NCI-H2196 (cell line): ENCODE measurements around the gene KCNK3.

Source experiments
- DNase-seq: peaks from one replicate; lab custom pipeline; 2025; ENCODE audit not compliant: unreplicated experiment; lab: John Stamatoyannopoulos, UW

The KCNK3 gene

DNA sequence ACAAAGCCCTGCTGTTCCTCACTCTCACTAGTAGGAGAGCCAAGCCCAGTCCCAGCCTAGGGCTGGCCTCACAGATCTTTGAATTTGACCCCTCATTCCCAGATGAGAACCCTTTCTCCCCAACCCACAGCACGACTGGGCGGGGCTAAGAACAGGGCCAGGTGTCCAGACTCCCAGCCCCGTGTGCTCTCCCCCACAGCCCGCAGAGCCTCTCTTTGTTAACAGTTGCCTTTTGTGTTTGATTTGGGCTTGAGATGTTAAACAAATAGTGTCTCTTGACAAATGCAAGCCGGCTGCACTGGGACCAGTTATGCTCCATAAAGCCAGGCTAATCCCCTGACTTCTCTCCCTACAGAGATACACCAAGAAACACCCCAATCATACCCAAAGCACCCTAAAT is 4.7 kb upstream of the KCNK3 start:
- peak; percentile 91 for DNase-seq

- DNase-seq = no peak
These were observed 1.4 kb upstream of the KCNK3 start for GRCh38 chr2:26691161-26691560.

DNA sequence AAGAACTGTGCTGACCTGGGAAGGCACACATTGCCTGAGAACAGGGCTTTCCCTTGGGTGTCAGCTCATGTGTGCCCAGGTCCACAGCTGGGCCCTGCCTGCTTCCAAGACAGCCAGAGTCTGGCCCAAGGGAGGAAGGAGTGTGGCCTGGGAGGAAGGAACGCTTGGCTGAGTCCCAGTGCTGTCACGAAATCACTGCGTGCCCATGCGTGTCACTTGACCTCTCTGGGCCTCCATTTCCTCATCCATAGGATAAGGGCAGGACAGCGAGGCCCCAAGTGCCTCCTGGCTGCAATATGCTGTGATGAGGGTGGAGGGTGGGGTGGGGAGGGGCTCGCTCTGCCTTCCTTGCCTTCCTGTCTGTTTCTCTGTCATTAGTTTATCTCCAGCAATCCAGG is 642 bp upstream of the KCNK3 start:
- DNase-seq = no peak

DNA sequence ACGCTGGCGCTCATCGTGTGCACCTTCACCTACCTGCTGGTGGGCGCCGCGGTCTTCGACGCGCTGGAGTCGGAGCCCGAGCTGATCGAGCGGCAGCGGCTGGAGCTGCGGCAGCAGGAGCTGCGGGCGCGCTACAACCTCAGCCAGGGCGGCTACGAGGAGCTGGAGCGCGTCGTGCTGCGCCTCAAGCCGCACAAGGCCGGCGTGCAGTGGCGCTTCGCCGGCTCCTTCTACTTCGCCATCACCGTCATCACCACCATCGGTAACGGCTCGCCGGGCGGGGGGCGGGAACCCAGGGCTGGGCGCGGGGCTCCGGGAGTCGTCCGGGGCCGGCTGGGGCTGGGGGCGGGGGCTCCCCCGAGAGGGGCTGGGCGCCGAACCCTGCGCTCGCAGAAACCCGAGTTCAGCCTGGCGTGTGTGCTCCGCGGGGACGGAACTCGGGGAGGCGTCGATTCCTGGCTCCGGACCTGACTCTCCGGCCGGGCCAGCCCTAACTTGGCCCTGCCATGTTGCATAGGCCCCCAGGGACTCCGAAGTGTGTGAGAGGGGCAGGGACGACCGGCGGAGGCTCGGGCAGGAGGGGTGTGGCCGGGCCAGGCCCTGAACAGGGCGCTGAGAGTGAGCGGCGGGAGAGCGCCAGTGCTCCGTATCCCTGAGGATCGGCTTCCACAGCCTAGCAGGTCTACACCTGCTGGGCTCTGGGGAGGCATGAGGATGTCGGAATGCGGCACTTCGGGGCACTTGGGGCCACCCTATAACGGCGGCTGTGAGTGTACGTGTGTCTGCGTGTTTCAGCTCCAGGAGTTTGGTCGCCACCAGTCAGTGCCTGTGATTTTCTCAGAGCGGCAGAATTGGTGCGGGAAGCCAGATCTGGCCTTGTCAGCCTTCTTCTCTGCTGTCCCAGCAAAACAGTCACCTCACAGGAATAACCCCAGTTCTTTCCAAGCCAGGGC is 651 bp downstream of the KCNK3 start:
- peak; percentile 35 for DNase-seq

- no peak for DNase-seq
These were observed 1.5 kb downstream of the KCNK3 start for GRCh38 chr2:26694001-26694400.

GRCh38 chr2:26696351-26696816 is 3.9 kb downstream of the KCNK3 start:
- peak; percentile 17 for DNase-seq

- DNase-seq = no peak
These were observed 4.9 kb downstream of the KCNK3 start for GRCh38 chr2:26697425-26697824.

GRCh38 chr2:26699295-26699694 is 6.8 kb downstream of the KCNK3 start:
- DNase-seq = no peak

- no peak for DNase-seq
These were observed 7.6 kb downstream of the KCNK3 start for GRCh38 chr2:26700078-26700477.

DNA sequence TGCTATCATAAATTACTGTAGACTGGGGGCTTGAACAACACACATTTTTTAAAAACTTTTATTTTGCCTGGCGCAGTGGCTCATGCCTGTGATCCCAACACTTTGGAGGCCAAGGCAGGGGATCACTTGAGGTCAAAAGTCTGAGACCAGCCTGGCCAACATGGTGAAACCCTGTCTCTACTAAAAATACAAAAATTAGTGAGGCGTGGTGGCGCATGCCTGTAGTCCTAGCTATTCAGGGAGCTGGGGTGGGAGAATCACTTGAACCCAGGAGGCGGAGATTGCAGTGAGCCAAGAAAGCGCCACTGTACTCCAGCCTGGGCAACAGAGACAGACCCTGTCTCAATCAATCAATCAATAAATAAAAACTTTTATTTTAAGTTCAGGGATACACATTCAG is 9.1 kb downstream of the KCNK3 start:
- DNase-seq = no peak

GRCh38 chr2:26702025-26702424 is 9.5 kb downstream of the KCNK3 start:
- no peak for DNase-seq

DNA sequence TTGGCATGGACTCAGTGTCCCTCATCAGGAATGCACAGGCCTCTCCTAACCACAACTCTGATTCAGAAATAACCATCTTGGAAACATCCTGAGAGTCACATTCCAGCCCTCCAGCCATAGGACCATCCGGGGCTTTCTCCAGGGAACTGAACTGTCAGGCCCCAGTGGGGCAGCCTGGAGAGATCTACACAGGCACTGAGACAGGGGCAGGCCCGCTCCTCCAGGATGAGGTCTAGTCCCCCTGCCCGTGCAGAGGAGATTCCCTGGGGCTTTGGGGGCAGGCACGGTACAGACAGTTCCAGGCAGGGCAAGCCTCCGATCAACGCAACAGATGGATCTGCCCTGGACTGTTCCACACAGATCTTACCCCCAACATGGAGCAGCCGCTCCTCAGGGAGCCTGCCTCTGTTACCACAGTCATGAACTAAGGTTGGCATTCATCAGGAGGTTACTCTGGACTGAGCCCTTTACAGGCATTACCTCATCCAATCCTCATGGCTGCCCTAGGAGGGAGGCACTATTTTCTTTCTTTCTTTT is 12.0 kb downstream of the KCNK3 start:
- DNase-seq = no peak

DNA sequence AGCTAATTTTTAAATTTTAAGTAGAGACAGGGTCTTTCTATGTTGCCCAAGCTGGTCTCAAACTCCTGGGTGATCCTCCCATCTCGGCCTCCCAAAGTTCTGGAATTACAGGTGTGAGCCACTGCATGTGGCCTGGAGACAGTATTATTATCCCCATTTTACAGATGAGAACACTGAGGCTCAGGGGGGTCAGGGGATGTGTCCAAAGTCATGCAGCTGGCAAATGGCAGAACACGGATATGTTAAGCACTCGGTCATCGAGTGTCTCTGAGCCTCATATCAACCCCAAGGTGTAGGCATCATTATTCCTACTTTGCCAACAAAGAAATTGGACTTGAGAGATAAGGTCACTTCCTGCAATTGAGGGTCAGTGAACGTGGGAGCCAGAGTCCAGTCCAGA is 12.6 kb downstream of the KCNK3 start:
- no peak for DNase-seq

DNA sequence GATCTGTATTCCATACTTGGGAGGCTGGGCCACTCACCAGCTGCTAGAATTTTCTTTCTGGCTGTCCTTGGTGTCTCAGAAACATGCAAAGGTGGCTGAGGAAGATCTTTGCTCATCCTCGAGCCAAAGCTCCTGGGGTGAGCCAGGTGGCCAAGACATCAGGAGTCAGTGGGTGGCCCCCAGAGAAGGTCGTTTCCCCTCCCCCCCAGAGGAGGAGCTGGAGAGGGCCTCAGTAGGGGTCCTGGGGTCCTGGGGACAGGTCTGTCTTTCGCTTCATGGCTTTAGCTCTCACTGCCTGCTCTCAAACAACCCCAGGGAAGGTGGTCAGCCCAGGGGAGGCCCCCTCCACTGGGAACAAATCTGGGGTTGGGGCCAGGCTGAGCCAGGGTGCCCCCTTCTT is 13.6 kb downstream of the KCNK3 start:
- DNase-seq = no peak

- no peak for DNase-seq
These were observed 14.3 kb downstream of the KCNK3 start for GRCh38 chr2:26706616-26707473.

DNA sequence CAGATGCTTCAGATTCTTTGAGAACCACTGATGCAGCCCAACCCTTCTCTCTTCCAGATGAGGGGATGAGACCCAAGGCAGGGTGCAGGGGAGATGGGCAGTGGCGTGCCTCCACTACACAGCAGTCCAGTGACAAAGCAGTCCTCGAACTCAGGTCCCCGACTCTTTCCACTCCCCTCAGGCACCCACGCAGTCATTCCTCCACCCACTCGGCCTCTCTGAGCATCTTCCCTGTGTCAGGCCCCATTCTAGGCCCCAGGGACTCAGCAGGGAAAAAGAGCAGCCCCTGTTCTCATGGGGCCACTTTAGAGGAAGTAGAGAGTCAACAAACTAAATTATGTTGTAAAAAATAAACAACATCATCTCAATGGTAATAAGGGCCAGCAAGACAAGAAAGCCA is 15.2 kb downstream of the KCNK3 start:
- DNase-seq = no peak

GRCh38 chr2:26708457-26708856 is 15.9 kb downstream of the KCNK3 start:
- no peak for DNase-seq

DNA sequence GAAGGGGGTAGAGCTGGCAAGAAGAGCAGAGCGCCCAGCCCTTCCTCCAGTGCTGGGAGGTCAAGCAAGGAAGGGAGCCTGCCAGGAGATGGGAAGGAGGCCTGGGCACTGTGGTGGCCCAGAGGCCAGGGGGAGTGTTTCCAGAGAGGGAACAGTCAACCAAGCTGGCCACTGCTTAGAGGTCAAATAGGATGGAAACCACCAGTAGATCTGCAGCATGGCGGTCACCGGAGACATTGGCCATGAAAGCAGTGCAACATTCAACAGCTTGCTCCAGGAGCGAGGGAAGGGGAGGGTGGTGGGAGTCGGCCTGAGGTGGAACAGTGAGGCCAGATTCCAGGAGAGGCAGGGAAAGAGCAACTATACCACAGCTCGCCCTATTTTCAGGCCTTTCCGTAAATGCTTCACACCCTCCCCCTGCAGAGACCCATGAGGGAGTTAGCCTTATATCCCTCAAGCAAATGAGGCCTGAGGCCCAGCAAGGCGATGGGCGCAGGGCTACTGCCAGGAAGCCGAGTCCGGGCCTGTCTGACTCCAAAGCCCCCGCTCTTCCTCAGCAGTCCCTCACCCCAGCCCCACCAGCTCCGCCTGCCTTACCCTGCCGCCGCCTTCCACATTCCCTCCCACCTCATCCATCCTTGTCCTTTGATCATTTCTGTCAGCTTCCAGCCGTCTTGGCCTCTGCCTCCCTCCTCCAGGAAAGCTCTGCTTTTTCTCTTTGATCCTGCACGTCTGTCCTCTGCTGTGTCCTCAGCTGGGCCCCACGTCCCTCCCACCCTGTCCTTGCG is 17.0 kb downstream of the KCNK3 start:
- DNase-seq = no peak

- DNase-seq = no peak
These were observed 17.6 kb downstream of the KCNK3 start for GRCh38 chr2:26710145-26710544.

- no peak for DNase-seq
These were observed 18.4 kb downstream of the KCNK3 start for GRCh38 chr2:26710743-26711456.
